GM23248 (cell line): Measurements from ENCODE around the gene FRS2.
"Not testable (repeated sequence)": the region's sequence is repeated elsewhere in the genome, so short reads cannot be mapped to it uniquely, and the experiment has no call there.

ENCODE experiments used
- EZH2 ChIP-seq: fragments of 200-600 bp; sonication (generic); IDR thresholded peaks from 2 replicates; pipeline ENCODE4 v1.6.1; 2018; ENCODE audit warnings: antibody characterized with exemption, mild to moderate bottlenecking; ENCODE audit not compliant: insufficient read depth, poor library complexity, severe bottlenecking
- EZH2phosphoT487 ChIP-seq: fragments of 200-600 bp; sonication (generic); IDR thresholded peaks from 2 replicates; pipeline ENCODE4 v1.6.1; 2018; ENCODE audit warnings: antibody characterized with exemption, moderate library complexity, mild to moderate bottlenecking, low read depth; ENCODE audit not compliant: insufficient read depth

DNA sequence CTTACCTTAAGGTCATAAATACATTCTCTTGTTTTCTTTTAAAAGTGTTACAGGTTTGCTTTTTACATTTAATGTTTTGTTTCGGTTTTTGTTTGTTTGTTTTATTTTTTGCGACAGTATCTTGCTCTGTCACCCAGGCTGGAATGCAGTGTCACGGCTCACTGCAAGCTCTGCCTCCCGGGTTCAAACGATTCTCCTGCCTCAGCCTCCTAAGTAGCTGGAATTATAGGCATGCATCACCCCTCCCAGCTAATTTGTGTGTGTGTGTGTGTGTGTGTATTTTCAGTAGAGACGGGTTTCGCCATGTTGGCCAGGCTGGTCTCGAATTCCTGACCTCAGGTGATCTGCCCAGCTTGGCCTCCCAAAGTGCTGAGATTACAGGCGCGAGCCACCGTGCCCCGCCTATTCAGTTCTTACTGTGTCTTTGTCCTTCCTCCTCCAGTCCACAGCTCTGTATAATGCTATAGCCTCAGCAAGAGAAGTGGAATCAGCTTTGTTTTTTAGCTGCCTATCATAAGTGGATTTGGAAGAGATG, 17.5 kb upstream of the FRS2 start:
- not testable (repeated sequence) for TF ChIP-seq EZH2phosphoT487, EZH2
